Right cardiac atrium (tissue), 5 donors: ENCODE results near the gene CMC1. TPM values are rescaled to one million over a fixed set of nuclear protein-coding genes. Genes with fewer than 3 reads are reported as not detected.
A peak's percentile ranks its signal among the peaks of the same experiment; 100 is the strongest.
"Not testable (repeated sequence)": the region's sequence is repeated elsewhere in the genome, so short reads cannot be mapped to it uniquely, and the experiment has no call there.

ENCODE experiments used
- ATAC-seq, 2 donors: fragments of 200-7000 bp; cut with Tn5 transposase; one replicate each; pipeline versions ENCODE4 v1.8.0 to v1.9.1; 2020; ENCODE audit warnings: moderate library complexity in 2 of 2, mild to moderate bottlenecking in 1 of 2
- DNase-seq, 3 donors: peaks; one replicate each; pipeline ENCODE4 v3.0.0-alpha.2; 2020
- H3K27ac ChIP-seq: one replicate; pipeline ENCODE4 v1.5.1; 2013; ENCODE audit warnings: mild to moderate bottlenecking, low read length, control low read depth, moderate library complexity
- H3K27me3 ChIP-seq: one replicate; pipeline ENCODE4 v1.6.1; 2013; ENCODE audit not compliant: control insufficient read depth, insufficient read depth
- H3K4me1 ChIP-seq: one replicate; pipeline ENCODE4 v1.6.1; 2013; ENCODE audit warnings: low read length; ENCODE audit not compliant: control insufficient read depth, insufficient read depth
- H3K4me3 ChIP-seq: one replicate; pipeline ENCODE4 v1.5.1; 2013; ENCODE audit warnings: low read length, control low read depth
- H3K9me3 ChIP-seq: one replicate; pipeline ENCODE4 v1.6.1; 2013; ENCODE audit warnings: low read length; ENCODE audit not compliant: control insufficient read depth
- WGBS: extraction: QIAGEN DNeasy Blood & Tissue Kit; methylation state at CpG from one replicate; pipeline ENCODE4 v1.1.7; 2013; 5-methylcytosine and 5-hydroxymethylcytosine counted together
- intact Hi-C, 4 donors: fragments of 100-400 bp; cut with DNase I; formaldehyde crosslinking; loops; one replicate each; pipeline versions ENCODE4 v1.11.0 to v1.14.0; 2022 to 2023
- long read RNA-seq, 4 donors: library from polyadenylated mRNA; unstranded; transcript quantifications; one replicate each; pipeline ENCODE4 v2.0.0, GENCODE V29; 2020 to 2021
- polyA plus RNA-seq: library from polyadenylated mRNA; stranded (reverse); fragments of 200-250 nt; gene quantifications from one replicate; pipeline ENCODE4 v1.2.3, GENCODE V29; 2013
- total RNA-seq, 4 donors: library from RNA; stranded (reverse); fragmentation: NEBNext Ultra II Directional; extraction: Animal tissue kit (Norgen Biotek cat#: 25700); gene quantifications; one replicate each; pipeline ENCODE4 v1.2.1, GENCODE V29; 2021
- donor health status: healthy with polysubstance abuse.
- donor health status: DM: no; HTN: yes; CAD: no.
- donor health status: DM: no; HTN: no; CAD: no.
- donor health status: DM: no; HTN: yes; CAD: no; lungs with severe emphysema.
- donor health status: DM: yes; HTN: yes; CAD: no.

CMC1 gene, protein sequence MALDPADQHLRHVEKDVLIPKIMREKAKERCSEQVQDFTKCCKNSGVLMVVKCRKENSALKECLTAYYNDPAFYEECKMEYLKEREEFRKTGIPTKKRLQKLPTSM
- total RNA-seq (10 to 100 TPM; 25.8 to 45.4 (median 32.2) TPM), polyA plus RNA-seq (136 TPM)
- long read RNA-seq, donor 1, full-length matches to known transcripts: 26 of 29 reads
- long read RNA-seq, donor 1, partial matches to known transcripts: 0 of 29 reads
- long read RNA-seq, donor 1, other reads (novel, unspliced or antisense): 3 of 29 reads
- long read RNA-seq, donor 2, full-length matches to known transcripts: 28 of 30 reads
- long read RNA-seq, donor 2, partial matches to known transcripts: 0 of 30 reads
- long read RNA-seq, donor 2, other reads (novel, unspliced or antisense): 2 of 30 reads
- long read RNA-seq, donor 3, full-length matches to known transcripts: 8 of 11 reads
- long read RNA-seq, donor 3, partial matches to known transcripts: 0 of 11 reads
- long read RNA-seq, donor 3, other reads (novel, unspliced or antisense): 3 of 11 reads
- long read RNA-seq, donor 4, full-length matches to known transcripts: 21 of 25 reads
- long read RNA-seq, donor 4, partial matches to known transcripts: 0 of 25 reads
- long read RNA-seq, donor 4, other reads (novel, unspliced or antisense): 4 of 25 reads

DNA sequence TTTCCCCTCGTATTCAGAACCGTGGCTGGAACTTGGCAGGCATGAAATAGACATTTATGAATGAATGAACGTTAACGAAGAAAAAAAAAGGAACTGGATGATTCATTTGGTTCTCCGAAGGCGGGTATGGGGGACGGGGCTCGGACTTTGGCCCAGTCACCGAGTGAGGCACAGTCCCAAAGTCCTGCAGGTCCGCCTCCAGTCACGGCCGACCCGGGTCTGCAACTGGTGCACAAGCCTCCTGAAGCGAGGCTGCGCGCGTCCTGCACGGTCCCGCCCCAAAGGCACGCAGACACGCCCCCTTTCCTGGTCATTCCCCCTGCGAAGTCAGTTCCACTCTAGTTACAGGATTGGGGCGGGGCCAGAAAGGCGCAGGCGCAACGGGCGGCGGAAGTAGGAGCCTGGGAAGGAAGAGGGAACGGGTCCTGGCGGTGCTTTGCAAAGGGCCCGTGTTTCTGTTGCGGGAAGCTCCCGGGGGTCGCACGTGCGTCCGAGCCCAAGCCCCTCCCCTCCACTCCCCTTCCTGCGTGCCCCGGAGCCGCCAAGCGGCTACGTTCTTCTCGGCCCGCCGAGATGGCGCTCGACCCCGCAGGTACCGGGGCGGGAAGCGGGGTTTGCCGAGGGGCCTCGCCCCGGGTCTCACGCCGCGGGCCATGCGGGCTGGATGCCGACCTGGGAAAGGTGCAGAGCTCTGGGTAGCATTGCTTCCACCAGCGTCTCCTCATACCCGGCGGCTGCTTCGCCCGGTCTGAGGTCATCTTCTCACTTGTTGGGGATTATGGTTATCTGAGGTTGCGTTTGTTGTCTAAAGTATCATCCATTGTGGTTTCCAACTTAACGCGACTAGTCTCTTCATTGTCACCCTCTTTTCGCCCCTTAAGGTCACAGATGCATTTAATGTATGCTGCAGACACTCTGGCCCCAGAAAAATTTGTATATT, at the start of gene CMC1:
Gene CMC1, plus strand, starts transcription at position 399 of the 940 bp plus-strand sequence. Its CDS starts 175 bp downstream, at position 574.
- Histone ChIP-seq H3K4me1 (peaks cover 5% of the 10 kb centered on the region), H3K27me3 (no peaks in the 10 kb centered on the region), H3K4me3 (peak within 1 kb of the TSS; percentile 72), H3K27ac (peak within 1 kb of the TSS; percentile 57), H3K9me3 (no peaks in the 10 kb centered on the region)
- ATAC-seq: peak; percentile 100
- peak; percentile 99 to 100 (median 100) for DNase-seq
- intact Hi-C loops: no loop called here
- under 1% methylated on average over 68 of the region's 68 CpGs for WGBS

DNA sequence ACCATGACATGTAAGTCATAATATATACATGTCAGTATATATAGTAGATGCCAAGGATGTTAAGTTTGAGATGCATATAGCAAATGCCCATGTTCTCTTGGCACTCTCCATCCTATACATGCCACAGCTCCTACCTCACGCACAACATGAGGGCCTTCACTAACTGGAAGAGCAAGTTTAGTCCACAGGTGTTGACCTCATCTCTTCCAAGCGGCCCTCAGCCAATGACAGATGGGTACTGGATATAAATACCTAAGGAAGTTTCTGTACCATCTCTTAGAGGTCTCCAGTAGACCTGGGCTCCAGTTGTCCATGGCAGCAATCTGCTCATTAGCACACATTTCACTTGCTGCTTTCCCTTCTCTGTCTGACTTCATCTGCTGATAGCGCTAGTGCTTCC, 43.3 kb upstream of the CMC1 start:
- no peak for ATAC-seq
- no peak overlapping the region for H3K27ac ChIP-seq
- intact Hi-C loops: no loop called here
- no peaks in the 10 kb centered on the region for H3K9me3 ChIP-seq
- H3K27me3 ChIP-seq: no peaks in the 10 kb centered on the region
- peaks cover 3% of the 10 kb centered on the region for H3K4me1 ChIP-seq
- DNase-seq: no peak
- WGBS: 90% methylated on average over 3 of the region's 3 CpGs
- no peak overlapping the region for H3K4me3 ChIP-seq

DNA sequence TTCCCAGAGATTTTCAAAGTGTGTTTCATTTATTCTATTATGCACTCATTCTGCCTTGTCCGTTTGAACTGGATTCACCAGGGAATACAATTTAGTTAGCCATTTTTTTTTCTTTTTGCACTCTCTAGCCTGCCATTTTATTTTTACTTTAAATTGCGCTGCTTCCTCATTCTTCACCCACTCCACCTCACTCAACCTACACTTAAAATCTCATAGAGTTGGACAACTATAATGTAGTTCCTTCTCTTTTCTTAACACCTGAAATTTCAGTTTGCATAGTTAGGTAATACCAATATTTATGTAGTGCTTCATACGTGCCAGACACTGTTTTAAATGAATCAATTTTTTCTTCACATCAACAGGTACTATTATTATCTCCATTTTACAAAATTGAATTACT, 42.4 kb upstream of the CMC1 start:
- ATAC-seq: no peak
- Histone ChIP-seq H3K27me3 (no peaks in the 10 kb centered on the region), H3K9me3 (no peaks in the 10 kb centered on the region), H3K4me3 (no peak overlapping the region), H3K4me1 (peaks cover 3% of the 10 kb centered on the region), H3K27ac (no peak overlapping the region)
- intact Hi-C loops: no loop called here
- no peak for DNase-seq
- 78% methylated on average over 3 of the region's 3 CpGs for WGBS

DNA sequence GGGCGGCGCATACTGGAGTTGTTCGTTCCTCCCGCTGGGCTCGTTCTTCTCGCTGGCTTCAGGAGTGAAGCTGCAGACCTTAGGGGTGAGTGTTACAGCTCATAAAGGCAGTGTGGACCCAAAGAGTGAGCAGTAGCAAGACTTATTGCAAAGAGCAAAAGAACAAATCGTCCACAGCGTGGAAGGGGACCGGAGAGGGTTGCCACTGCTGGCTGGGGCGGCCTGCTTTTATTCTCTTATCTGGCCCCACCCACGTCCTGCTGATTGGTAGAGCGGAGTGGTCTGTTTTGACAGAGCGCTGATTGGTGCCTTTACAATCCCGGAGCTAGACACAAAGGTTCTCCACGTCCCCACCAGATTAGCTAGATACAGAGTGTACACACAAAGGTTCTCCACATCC, 41.8 kb upstream of the CMC1 start:
- DNase-seq, H3K4me1 ChIP-seq, H3K9me3 ChIP-seq, H3K4me3 ChIP-seq, ATAC-seq, intact Hi-C loops, H3K27ac ChIP-seq, H3K27me3 ChIP-seq: not testable (repeated sequence)
- 91% methylated on average over 15 of the region's 15 CpGs for WGBS

DNA sequence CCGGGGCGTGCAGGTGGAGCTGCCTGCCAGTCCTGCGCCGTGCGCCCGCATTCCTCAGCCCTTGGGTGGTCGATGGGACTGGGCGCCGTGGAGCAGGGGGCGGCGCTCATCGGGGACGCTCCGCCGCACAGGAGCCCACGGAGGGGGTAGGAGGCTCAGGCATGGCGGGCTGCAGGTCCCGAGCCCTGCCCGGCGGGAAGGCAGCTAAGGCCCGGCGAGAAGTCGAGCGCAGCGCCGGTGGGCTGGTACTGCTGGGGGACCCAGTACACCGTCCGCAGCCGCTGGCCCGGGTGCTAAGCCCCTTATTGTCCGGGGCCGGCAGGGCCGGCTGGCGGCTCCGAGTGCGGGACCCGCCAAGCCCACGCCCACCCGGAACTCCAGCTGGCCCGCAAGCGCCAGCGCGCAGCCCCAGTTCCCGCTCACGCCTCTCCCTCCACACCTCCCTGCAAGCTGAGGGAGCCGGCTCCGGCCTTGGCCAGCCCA, 41.0 kb upstream of the CMC1 start:
- H3K4me3 ChIP-seq, H3K27me3 ChIP-seq, ATAC-seq, H3K27ac ChIP-seq, H3K4me1 ChIP-seq, H3K9me3 ChIP-seq, intact Hi-C loops: not testable (repeated sequence)
- peak in 2 of 3 donors; percentile 43 to 58 for DNase-seq
- 76% methylated on average over 47 of the region's 47 CpGs for WGBS

DNA sequence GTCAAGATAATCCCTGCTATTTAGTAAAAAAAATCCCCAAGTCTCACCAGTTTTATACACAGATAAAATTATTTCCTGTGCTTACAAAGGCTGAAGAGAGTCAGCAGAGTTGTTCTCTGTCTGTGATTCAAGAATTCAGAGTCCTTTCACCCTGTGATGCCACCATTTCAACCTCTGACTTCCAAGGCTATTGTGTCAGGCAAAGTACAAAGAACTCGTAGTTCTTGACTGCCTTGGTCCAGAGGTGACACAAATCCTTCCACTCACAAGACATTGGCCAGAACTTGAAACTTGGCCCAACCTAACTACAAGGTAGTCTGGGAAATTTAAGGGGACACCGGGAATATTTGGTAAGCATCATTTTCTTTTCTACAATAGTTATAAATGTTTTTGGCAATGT, 34.9 kb upstream of the CMC1 start:
- ATAC-seq (peak; percentile 72 to 75), DNase-seq (no peak)
- H3K9me3 ChIP-seq: no peaks in the 10 kb centered on the region
- H3K4me3 ChIP-seq: no peak overlapping the region
- H3K27ac ChIP-seq: no peak overlapping the region
- intact Hi-C loops: no loop called here
- no peaks in the 10 kb centered on the region for H3K27me3 ChIP-seq
- peaks cover 3% of the 10 kb centered on the region for H3K4me1 ChIP-seq
- 37% methylated on average over 2 of the region's 2 CpGs for WGBS

DNA sequence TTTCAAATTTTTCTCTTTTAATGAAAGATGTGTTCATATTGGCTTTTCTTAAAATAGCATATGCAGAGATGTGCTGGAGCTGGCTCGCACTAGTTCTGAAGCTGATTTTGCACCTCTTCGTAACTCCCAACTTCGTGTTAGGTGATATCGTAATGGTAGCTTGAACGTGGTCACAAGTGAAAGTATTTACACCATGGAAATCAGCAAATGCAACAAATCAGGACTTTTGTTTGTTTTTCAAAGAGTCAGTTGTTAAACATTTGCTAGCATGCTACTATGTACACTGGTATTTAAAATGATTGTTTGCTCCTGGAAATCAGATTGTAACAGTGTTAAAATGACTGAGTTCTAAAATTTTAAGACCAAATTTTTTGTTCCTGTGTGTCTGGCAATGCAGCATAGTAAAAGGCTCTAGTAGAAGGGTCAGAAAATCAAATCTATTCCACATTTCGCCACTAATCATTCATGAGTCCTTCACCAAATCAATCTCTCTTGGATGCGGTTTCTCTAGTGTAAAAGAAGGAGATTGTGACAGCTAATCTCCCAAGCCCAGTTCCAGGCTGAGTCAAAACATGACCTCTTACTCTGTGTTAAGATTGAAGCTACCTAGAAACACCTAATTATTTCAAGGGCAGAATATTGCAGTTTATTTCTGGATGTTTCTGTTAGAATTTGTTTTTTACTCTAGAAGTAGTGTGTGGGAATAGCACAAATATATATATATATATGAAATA, 34.3 kb upstream of the CMC1 start:
- H3K27ac ChIP-seq: no peak overlapping the region
- intact Hi-C loops: no loop called here
- H3K9me3 ChIP-seq: no peaks in the 10 kb centered on the region
- H3K27me3 ChIP-seq: no peaks in the 10 kb centered on the region
- H3K4me3 ChIP-seq: no peak overlapping the region
- DNase-seq (no peak), ATAC-seq (no peak)
- peaks cover 3% of the 10 kb centered on the region for H3K4me1 ChIP-seq
- 51% methylated on average over 7 of the region's 7 CpGs for WGBS

DNA sequence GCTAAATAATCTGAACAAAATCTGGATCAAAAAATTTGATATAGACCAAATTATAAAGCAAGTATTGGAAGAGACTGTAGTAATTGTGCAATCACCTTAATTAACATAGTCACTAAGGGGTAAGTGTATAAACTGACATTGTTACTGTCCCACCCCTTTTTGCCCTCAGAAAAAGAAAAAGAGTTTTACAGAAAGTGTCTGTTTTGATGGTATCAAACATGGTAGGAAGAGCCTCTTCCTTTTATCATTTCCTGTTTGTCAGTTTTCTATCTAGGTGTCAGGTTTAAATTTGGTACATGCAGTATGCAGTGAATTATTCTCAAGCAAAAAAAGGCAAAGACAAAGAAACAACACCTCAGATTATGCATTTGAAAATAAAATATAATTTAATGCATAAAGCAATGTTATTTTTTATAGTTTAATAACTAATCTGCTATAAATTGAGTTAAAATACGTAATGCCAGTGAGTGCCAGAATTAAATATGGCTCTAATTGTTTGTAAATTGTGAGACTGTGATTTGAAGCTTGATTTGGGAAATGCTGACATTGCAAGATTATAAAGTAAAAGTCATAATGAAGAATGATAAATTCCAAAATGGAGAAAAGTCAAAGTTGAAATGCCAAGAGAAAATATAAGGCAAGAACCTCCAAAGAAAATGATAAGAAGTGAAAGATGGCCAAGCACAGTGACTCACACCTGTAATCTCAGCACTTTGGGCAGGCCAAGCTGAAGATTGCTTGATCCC, 30.3 kb upstream of the CMC1 start:
- H3K4me1 ChIP-seq: no peaks in the 10 kb centered on the region
- DNase-seq (no peak), ATAC-seq (no peak)
- H3K27ac ChIP-seq: no peak overlapping the region
- 86% methylated on average over 1 of the region's 1 CpG for WGBS
- no peaks in the 10 kb centered on the region for H3K27me3 ChIP-seq
- no peak overlapping the region for H3K4me3 ChIP-seq
- intact Hi-C loops: no loop called here
- H3K9me3 ChIP-seq: peaks cover 4% of the 10 kb centered on the region

DNA sequence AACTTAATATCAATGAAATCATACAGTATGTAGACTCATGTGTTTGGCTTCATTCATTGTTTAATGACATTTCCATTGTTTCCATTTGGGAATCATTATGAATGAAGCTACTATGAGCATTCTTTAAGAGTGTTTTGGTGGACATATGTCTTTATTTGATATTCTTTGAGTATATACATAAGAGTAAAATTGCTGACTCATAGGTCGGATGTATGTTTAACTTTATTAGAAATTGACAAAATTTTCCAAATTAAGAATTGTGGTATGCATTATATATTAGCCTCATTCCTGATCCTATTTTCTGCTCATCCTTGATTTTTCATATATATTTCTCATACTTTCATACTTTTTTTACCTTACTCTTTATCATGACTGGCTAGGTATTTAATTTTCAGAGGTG, 28.7 kb upstream of the CMC1 start:
- Histone ChIP-seq H3K27ac (no peak overlapping the region), H3K9me3 (peaks cover 4% of the 10 kb centered on the region), H3K4me1 (no peaks in the 10 kb centered on the region), H3K4me3 (no peak overlapping the region), H3K27me3 (no peaks in the 10 kb centered on the region)
- intact Hi-C loops: no loop called here
- WGBS: 91% methylated on average over 1 of the region's 1 CpG
- no peak for ATAC-seq
- no peak for DNase-seq

DNA sequence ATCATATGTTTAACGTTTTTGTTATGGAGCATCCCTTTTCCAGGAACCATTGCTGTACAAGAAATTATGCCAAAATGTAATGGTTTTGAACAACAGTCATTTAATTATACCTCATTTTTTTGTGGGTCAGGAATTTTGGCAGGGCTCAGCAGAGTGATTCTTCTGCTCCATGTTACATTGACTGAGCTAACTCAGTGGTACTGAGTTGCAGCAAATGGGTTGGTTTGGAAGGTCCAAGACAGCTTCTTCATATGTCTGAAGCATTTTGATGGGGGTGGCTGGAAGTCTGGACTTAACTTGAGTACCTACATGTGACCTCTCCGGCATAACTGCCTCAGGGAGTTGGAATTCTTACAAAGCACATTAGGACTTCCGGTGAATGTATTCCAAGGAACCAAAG, 26.0 kb upstream of the CMC1 start:
- no peak for DNase-seq
- Histone ChIP-seq H3K4me3 (no peak overlapping the region), H3K27ac (no peak overlapping the region), H3K9me3 (peaks cover 4% of the 10 kb centered on the region), H3K4me1 (no peaks in the 10 kb centered on the region), H3K27me3 (no peaks in the 10 kb centered on the region)
- 88% methylated on average over 3 of the region's 3 CpGs for WGBS
- no peak for ATAC-seq
- intact Hi-C loops: no loop called here
